GM18951 (cell line): Measurements from ENCODE around the gene SNRK.

Experiments
- POLR2A ChIP-seq: IDR thresholded peaks from 4 replicates; pipeline ENCODE4 v1.6.1; 2011; ENCODE audit warnings: mild to moderate bottlenecking; ENCODE audit not compliant: insufficient read length, insufficient read depth; ENCODE audit errors: extremely low read depth
- in situ Hi-C: fragments of 300-500 bp; cut with MboI; formaldehyde crosslinking; loops from one replicate; pipeline ENCODE4 v1.12.0; 2022; ENCODE audit warnings: low sequenced_read_pairs, mixed read lengths, inconsistent platforms; ENCODE audit not compliant: unreplicated experiment

Gene SNRK

GRCh38 chr3:43334976-43335375 is 48.6 kb downstream of the SNRK start:
- TF ChIP-seq POLR2A, result no peak
- in situ Hi-C loops, result no loop called here

- in situ Hi-C loops, result no loop called here
- TF ChIP-seq POLR2A, result no peak
These were observed 49.5 kb downstream of the SNRK start for GRCh38 chr3:43335799-43336198.

GRCh38 chr3:43338295-43338694 is 52.0 kb downstream of the SNRK start:
- no peak for TF ChIP-seq POLR2A

GRCh38 chr3:43340403-43340802 is 54.1 kb downstream of the SNRK start:
- in situ Hi-C loops, result no loop called here
- no peak for TF ChIP-seq POLR2A

More at GRCh38 chr3:43338295-43338694, 52.0 kb downstream of the SNRK start:
- in situ Hi-C loops, result no loop called here

- in situ Hi-C loops, result no loop called here
- TF ChIP-seq POLR2A, result no peak
These were observed 55.4 kb downstream of the SNRK start for GRCh38 chr3:43341788-43342187.

- TF ChIP-seq POLR2A, result no peak
- in situ Hi-C loops, result no loop called here
These were observed 56.8 kb downstream of the SNRK start for GRCh38 chr3:43343185-43343584.

GRCh38 chr3:43343815-43344214 is 57.5 kb downstream of the SNRK start:
- in situ Hi-C loops, result no loop called here
- no peak for TF ChIP-seq POLR2A

- TF ChIP-seq POLR2A, result no peak
- in situ Hi-C loops, result no loop called here
These were observed 58.2 kb downstream of the SNRK start for GRCh38 chr3:43344520-43344919.

GRCh38 chr3:43345246-43345645 is 58.9 kb downstream of the SNRK start:
- TF ChIP-seq POLR2A, result no peak
- in situ Hi-C loops, result no loop called here

GRCh38 chr3:43345877-43346276 is 59.5 kb downstream of the SNRK start:
- in situ Hi-C loops, result no loop called here
- TF ChIP-seq POLR2A, result no peak

- in situ Hi-C loops, result no loop called here
- no peak for TF ChIP-seq POLR2A
These were observed 60.8 kb downstream of the SNRK start for GRCh38 chr3:43346978-43347749.

GRCh38 chr3:43347774-43348173 is 61.4 kb downstream of the SNRK start:
- TF ChIP-seq POLR2A, result no peak
- in situ Hi-C loops, result no loop called here

- in situ Hi-C loops, result no loop called here
- no peak for TF ChIP-seq POLR2A
These were observed 62.0 kb downstream of the SNRK start for GRCh38 chr3:43348350-43348749.

GRCh38 chr3:43348852-43349574 is 62.7 kb downstream of the SNRK start:
- TF ChIP-seq POLR2A, result no peak
- in situ Hi-C loops, result no loop called here
